Panc1 (cell line): Measurements from ENCODE around the gene KRTAP15-1. TPM values are rescaled to one million over a fixed set of nuclear protein-coding genes. Genes with fewer than 3 reads are reported as not detected.
A peak's percentile ranks its signal among the peaks of the same experiment; 100 is the strongest.

ENCODE experiments used
- ATAC-seq: fragments of 200-7000 bp; cut with Tn5 transposase; 2 replicates; pipeline ENCODE4 v1.9.1; 2020; ENCODE audit warnings: mild to moderate bottlenecking, moderate library complexity
- BruUV-seq: library from RNA; stranded (reverse); fragments of 400-500 nt; replicated peaks from 2 replicates; lab custom pipeline; 2021; lab: Mats Ljungman, UMichigan
- CTCF ChIA-PET: fragments of 300-600 bp; sonication (Branson Sonifier 250); formaldehyde crosslinking; loops from one replicate; lab custom pipeline; 2022; ENCODE audit warnings: antibody characterized with exemption; lab: Charles Lee
- POLR2A ChIA-PET: fragments of 300-600 bp; sonication (Branson Sonifier 250); formaldehyde crosslinking; loops from one replicate; lab custom pipeline; 2022; ENCODE audit warnings: antibody characterized with exemption; lab: Charles Lee
- DNase-seq: peaks from one replicate; pipeline ENCODE4 v3.0.0-alpha.2; 2010; ENCODE audit warnings: low read depth, low spot score
- H3K27ac ChIP-seq: 2 replicates; pipeline ENCODE4 v1.5.1; 2011; ENCODE audit warnings: mild to moderate bottlenecking, low read length, inconsistent platforms
- H3K27me3 ChIP-seq: fragments of 200-500 bp; sonication (Bioruptor generic); 2 replicates; pipeline ENCODE4 v1.6.0; 2014; ENCODE audit warnings: low read length, inconsistent platforms; ENCODE audit not compliant: control insufficient read depth, insufficient read depth
- H3K36me3 ChIP-seq: fragments of 200-500 bp; sonication (Bioruptor generic); 2 replicates; pipeline ENCODE4 v1.5.1; 2014; ENCODE audit warnings: inconsistent platforms, mild to moderate bottlenecking, low read length, moderate library complexity; ENCODE audit not compliant: control insufficient read depth, insufficient read depth
- H3K4me1 ChIP-seq: 2 replicates; pipeline ENCODE4 v1.5.1; 2011; ENCODE audit warnings: inconsistent platforms, mild to moderate bottlenecking, low read length, moderate library complexity; ENCODE audit not compliant: control insufficient read depth, insufficient read depth
- H3K4me3 ChIP-seq, 2 experiments: 2 replicates each; pipeline ENCODE4 v1.5.1; 2011 to 2012; ENCODE audit warnings: low read depth in 2 of 2, low read length in 2 of 2, mild to moderate bottlenecking in 2 of 2, inconsistent platforms in 1 of 2, moderate library complexity in 1 of 2
- H3K9me3 ChIP-seq: fragments of 200-500 bp; sonication (Bioruptor generic); 2 replicates; pipeline ENCODE4 v1.5.1; 2014; ENCODE audit warnings: low read depth, mild to moderate bottlenecking, inconsistent platforms, low read length, moderate library complexity; ENCODE audit not compliant: control insufficient read depth, insufficient read depth
- CTCF ChIP-seq: fragments of 450-650 bp; IDR thresholded peaks from 2 replicates; pipeline ENCODE4 v1.5.1; 2017; ENCODE audit warnings: mild to moderate bottlenecking
- POLR2AphosphoS5 ChIP-seq: IDR thresholded peaks from 2 replicates; pipeline ENCODE4 v1.6.1; 2012; ENCODE audit warnings: mild to moderate bottlenecking, low read depth, low read length, moderate library complexity
- SIN3A ChIP-seq: IDR thresholded peaks from 2 replicates; pipeline ENCODE4 v1.6.1; 2012; ENCODE audit warnings: low read depth, mild to moderate bottlenecking, low read length, moderate library complexity, borderline replicate concordance; ENCODE audit not compliant: insufficient read depth
- TCF7L2 ChIP-seq: IDR thresholded peaks from 2 replicates; pipeline ENCODE4 v1.6.1; 2011; ENCODE audit warnings: mild to moderate bottlenecking, low read depth, low read length, inconsistent platforms
- in situ Hi-C: cut with HindIII; loops from 2 replicates; pipeline ENCODE4 v1.10.0; 2016; ENCODE audit warnings: low sequenced_read_pairs, low pct_unique_long_range_greater_than_20kb
- intact Hi-C: fragments of 100-400 bp; cut with micrococcal nuclease; formaldehyde crosslinking; loops from one replicate; pipeline ENCODE4 v1.10.0; 2022; ENCODE audit not compliant: unreplicated experiment
- total RNA-seq: library from RNA; stranded (reverse); gene quantifications from one replicate; pipeline ENCODE4 v1.2.1, GENCODE V29; 2021; ENCODE audit not compliant: unreplicated experiment
- TF ChIP-seq, protein P1 (sequence below), 2 experiments: IDR thresholded peaks; 2 replicates each; pipeline ENCODE4 v1.6.1; 2011 to 2012; ENCODE audit warnings: low read depth in 2 of 2, control low read depth in 1 of 2, low read length in 1 of 2, mild to moderate bottlenecking in 1 of 2, moderate library complexity in 1 of 2; ENCODE audit not compliant: insufficient read depth in 1 of 2

KRTAP15-1 gene
- total RNA-seq, 1 experiment from 2014 or later, result not detected

GRCh38 chr21:30430170-30430655 lies 9.9 kb upstream of the KRTAP15-1 start, which contains the start of gene KRTAP13-4:
TSS of gene KRTAP13-4 (plus strand) at chr21:30430220. CDS start at chr21:30430276, 56 bp downstream.
- intact Hi-C loops (no loop called here), in situ Hi-C loops (no loop called here)
- POLR2A ChIA-PET, result no interaction called here
- BruUV-seq, result no TSS peak
- Histone ChIP-seq H3K9me3 (no peaks in the 10 kb centered on the region), H3K4me3 (no peak within 1 kb of the TSS), H3K27ac (no peak within 1 kb of the TSS), H3K4me1 (no peaks in the 10 kb centered on the region), H3K27me3 (no peaks in the 10 kb centered on the region), H3K36me3 (no peaks in the 10 kb centered on the region)
- TF ChIP-seq TCF7L2, result no peak
- no peak for TF ChIP-seq SIN3A
- TF ChIP-seq, protein P1, sequence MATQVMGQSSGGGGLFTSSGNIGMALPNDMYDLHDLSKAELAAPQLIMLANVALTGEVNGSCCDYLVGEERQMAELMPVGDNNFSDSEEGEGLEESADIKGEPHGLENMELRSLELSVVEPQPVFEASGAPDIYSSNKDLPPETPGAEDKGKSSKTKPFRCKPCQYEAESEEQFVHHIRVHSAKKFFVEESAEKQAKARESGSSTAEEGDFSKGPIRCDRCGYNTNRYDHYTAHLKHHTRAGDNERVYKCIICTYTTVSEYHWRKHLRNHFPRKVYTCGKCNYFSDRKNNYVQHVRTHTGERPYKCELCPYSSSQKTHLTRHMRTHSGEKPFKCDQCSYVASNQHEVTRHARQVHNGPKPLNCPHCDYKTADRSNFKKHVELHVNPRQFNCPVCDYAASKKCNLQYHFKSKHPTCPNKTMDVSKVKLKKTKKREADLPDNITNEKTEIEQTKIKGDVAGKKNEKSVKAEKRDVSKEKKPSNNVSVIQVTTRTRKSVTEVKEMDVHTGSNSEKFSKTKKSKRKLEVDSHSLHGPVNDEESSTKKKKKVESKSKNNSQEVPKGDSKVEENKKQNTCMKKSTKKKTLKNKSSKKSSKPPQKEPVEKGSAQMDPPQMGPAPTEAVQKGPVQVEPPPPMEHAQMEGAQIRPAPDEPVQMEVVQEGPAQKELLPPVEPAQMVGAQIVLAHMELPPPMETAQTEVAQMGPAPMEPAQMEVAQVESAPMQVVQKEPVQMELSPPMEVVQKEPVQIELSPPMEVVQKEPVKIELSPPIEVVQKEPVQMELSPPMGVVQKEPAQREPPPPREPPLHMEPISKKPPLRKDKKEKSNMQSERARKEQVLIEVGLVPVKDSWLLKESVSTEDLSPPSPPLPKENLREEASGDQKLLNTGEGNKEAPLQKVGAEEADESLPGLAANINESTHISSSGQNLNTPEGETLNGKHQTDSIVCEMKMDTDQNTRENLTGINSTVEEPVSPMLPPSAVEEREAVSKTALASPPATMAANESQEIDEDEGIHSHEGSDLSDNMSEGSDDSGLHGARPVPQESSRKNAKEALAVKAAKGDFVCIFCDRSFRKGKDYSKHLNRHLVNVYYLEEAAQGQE (IDR thresholded peaks at IDR 0.05; ENCODE audit: insufficient read depth in 1 of 2, low read depth in 2 of 2, low read length in 1 of 2), result no peak
- no peak for TF ChIP-seq POLR2AphosphoS5
- TF ChIP-seq CTCF, result no peak
- CTCF ChIA-PET, result no interaction called here
- no peak for ATAC-seq
- no peak for DNase-seq

DNA sequence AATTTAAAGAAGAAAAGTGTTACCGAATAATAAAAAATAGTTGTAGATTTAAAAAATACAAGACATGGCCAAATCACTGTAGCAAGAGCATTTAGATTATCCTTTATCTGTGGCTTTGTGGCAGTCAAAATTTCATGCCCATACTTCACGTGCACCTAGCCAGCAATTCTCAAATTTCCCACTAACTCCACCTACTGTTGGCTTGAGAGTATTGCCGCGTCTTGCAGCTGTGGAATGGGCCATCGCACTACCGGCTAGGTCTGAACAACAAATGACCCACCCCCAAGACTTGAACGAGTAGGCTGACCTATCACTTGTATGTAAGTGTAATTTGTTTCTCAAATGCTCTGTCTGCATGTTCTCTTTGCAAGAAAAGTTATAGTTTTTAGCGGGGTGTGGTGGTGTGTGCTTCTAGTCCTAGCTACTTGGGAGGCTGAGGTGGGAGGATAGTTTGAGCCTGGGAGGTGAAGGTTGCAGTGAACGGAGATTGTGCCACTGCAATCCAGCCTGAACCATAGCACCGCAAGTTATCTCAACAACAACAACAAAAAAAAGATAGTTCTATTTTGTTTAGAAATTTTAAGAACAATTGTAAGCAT lies 5.9 kb upstream of the KRTAP15-1 start:
- DNase-seq (peak; percentile 0), ATAC-seq (no peak)
- intact Hi-C loops, result no loop called here

More for the DNA sequence above, 5.9 kb upstream of the KRTAP15-1 start:
- Histone ChIP-seq H3K27me3 (no peaks in the 10 kb centered on the region), H3K4me3 (no peak overlapping the region), H3K36me3 (no peaks in the 10 kb centered on the region), H3K9me3 (no peaks in the 10 kb centered on the region), H3K27ac (no peak overlapping the region), H3K4me1 (no peaks in the 10 kb centered on the region)
- no TSS peak for BruUV-seq
- ChIA-PET POLR2A (no interaction called here), CTCF (no interaction called here)
- in situ Hi-C loops, result no loop called here
- peak; percentile 66 for TF ChIP-seq CTCF
- TF ChIP-seq, protein P1 (IDR thresholded peaks at IDR 0.05; ENCODE audit: insufficient read depth in 1 of 2, low read depth in 2 of 2, low read length in 1 of 2), result no peak
